Inflammatory macrophage (primary cell): ENCODE results near the gene SET.

Experiments
- DNase-seq, 2 donors: peaks; one replicate each; pipeline ENCODE4 v3.0.0-alpha.2; 2020 to 2022

Gene SET

GRCh38 chr9:128713411-128713780 lies 24.4 kb downstream of the SET start:
- DNase-seq, result no peak

DNA sequence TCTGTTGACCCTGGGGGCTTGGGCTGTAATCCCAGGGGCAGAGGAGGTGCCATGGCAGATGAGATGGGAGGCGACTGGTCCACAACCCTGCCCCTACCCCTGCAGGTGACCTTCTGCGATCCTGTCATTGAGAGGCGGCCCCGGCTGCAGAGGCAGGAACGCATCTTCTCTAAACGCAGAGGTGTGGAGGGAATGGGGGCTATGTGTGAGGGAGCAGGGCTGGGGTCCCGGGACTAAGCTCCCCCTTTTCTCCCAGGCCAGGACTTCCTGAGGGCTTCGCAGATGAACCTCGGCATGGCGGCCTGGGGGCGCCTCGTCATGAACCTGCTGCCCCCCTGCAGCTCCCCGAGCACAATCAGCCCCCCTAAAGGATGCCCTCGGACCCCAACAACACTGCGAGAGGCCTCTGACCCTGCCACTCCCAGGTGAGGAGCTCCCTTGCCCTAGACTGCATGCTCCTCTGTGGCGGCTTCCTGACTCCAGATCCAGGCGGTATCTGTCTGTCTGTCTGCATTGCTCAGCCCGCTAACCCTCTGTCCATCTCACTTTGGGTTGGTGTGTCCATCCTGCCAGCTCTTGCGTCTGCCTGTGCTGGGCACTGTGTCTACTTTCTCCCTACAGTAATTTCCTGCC lies 25.0 kb downstream of the SET start:
- DNase-seq, result no peak

- DNase-seq, result no peak
Observed at GRCh38 chr9:128714586-128715435, 25.8 kb downstream of the SET start.

GRCh38 chr9:128715436-128715750 lies 26.4 kb downstream of the SET start:
- no peak for DNase-seq

GRCh38 chr9:128716581-128717254 lies 27.7 kb downstream of the SET start:
- DNase-seq, result no peak

GRCh38 chr9:128718047-128718446 lies 29.0 kb downstream of the SET start:
- DNase-seq, result no peak

GRCh38 chr9:128718475-128718874 lies 29.5 kb downstream of the SET start:
- DNase-seq, result no peak

DNA sequence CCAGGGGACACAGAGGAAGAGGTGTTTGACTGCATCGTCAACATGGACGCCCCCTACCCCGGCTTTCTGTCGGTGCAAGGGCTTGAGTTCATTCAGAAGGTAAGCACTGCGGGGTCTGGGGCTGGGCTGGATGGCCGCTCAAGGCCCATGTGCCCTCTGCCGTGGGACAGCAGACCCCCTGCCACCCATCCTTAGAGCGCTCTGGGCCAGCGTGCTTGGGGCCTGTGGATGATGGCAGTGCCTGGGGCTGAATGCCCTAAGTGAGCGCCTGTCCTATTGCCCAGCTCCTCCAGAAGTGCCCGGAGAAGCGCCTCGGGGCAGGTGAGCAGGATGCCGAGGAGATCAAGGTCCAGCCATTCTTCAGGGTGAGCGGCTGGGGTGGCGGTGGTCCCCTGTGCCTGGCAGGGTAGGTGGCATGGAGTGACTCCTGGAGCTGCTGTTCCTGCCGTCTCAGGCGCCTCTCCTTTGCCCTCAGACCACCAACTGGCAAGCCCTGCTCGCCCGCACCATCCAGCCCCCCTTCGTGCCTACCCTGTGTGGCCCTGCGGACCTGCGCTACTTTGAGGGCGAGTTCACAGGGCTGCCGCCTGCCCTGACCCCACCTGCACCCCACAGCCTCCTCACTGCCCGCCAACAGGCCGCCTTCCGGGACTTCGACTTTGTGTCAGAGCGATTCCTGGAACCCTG lies 31.0 kb downstream of the SET start:
- DNase-seq, result no peak

DNA sequence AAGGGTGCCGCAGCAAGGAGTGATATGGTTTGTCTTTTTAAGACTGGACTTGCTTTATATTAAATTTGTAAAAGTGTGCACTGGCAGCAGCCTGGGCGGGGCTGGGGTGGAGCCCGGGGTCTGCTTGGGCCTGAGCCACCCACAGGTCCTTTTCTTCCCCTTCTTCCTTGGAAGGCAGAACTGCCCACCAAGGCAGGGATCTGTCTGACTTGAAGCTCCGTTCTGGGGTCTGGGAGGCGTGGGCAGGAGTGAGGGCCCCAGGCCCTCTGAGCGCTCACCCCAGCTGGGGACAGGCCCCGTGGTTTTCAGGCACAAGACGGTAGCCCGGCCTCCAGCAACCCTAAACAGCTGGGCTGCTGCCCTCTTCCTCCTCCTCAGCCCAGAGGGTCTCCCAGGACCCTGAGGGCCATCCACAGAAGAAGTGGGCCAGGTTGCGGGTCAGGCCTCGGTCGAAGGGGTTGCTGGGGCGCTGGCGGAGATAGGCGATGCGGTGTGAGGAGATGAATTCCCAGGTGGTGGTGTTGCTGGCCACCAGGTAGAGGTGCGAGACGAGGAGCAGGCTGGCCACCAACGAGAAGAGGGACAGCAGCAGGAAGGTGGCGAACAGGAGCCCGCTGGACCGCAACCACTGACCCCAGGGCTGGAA lies 31.9 kb downstream of the SET start:
- DNase-seq, result no peak

GRCh38 chr9:128721487-128722010 lies 32.5 kb downstream of the SET start:
- no peak for DNase-seq

DNA sequence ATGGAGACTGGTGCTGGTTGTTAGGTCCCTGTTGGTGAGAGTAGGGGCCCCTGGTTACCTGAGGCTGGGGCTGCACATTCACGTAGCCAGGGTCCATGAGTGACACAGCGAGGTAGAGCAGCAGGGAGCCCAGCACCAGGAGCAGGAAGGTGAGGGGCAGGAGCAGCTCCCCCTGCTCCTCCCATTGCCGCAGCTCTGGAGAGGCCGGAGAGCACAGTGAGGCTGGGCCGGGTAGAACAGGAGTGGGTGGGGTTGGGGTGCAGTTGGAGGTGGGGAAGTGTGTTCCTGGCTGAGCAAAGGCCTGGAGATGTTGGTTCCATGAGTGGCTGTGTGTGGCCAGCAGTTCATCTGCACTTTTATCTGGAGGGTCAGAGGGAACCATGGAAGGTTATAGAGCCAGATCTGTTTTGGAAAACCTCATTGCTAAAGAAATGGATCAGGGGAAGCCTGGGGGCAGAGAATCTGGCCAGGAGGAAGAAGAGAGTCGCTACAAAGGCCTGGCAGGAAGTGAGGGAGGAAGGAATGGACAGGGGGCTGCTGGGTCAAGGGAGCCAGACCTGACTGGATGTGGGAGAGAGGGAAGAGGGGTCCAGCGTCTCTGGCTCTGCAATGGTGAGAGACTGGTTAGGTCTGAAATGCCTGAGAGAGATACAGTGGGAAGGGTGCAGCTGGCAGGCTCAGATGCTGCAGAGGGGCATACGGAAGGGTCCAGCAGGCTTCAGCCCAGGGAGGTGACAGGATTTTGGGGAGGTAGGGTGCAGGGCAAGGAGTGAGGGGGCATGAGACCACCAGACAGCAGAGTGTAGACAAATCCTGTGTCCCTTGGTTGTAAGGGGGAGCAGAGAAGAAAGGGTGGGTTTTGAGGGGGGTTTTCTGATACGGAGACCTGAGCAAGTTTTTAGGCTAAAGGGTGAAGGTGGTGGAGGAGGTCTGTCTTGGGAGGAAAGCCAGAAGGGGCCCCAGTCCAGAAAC lies 33.6 kb downstream of the SET start:
- DNase-seq, result no peak

GRCh38 chr9:128723352-128723865 lies 34.4 kb downstream of the SET start:
- no peak for DNase-seq

GRCh38 chr9:128723866-128724743 lies 35.1 kb downstream of the SET start, which contains the start of gene ZDHHC12:
Gene ZDHHC12 (minus strand): TSS chr9:128724127. CDS start chr9:128724093, 34 bp downstream.
- DNase-seq, result peak; percentile 98 to 99

GRCh38 chr9:128724744-128725211 lies 35.8 kb downstream of the SET start:
- peak; percentile 75 to 76 for DNase-seq

GRCh38 chr9:128727640-128728248 lies 38.7 kb downstream of the SET start:
- no peak for DNase-seq

GRCh38 chr9:128728298-128728697 lies 39.3 kb downstream of the SET start:
- no peak for DNase-seq

DNA sequence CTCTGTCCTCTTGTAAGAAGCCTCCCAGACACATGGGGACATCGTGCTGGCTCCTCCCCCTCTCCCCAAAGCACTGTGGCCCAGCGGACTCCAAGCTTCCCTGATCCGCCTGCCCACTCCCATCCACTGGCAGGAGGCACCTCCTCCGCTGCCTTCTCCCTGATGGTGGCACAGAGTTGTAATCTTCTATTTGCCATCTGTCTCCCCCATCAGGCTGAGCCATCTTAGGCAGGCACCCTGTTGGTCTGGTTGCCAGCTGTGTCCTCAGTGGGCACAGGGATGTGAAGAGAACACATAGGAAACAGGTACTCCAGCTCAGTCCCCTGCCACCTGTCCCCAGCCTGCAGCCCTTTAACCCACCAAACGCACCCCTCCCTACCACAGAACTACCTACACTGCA lies 40.3 kb downstream of the SET start:
- DNase-seq, result no peak

- no peak for DNase-seq
Observed at GRCh38 chr9:128729766-128730517, 40.9 kb downstream of the SET start.
